Measurements from ENCODE around the gene CMYA5.

Gene CMYA5

DNA sequence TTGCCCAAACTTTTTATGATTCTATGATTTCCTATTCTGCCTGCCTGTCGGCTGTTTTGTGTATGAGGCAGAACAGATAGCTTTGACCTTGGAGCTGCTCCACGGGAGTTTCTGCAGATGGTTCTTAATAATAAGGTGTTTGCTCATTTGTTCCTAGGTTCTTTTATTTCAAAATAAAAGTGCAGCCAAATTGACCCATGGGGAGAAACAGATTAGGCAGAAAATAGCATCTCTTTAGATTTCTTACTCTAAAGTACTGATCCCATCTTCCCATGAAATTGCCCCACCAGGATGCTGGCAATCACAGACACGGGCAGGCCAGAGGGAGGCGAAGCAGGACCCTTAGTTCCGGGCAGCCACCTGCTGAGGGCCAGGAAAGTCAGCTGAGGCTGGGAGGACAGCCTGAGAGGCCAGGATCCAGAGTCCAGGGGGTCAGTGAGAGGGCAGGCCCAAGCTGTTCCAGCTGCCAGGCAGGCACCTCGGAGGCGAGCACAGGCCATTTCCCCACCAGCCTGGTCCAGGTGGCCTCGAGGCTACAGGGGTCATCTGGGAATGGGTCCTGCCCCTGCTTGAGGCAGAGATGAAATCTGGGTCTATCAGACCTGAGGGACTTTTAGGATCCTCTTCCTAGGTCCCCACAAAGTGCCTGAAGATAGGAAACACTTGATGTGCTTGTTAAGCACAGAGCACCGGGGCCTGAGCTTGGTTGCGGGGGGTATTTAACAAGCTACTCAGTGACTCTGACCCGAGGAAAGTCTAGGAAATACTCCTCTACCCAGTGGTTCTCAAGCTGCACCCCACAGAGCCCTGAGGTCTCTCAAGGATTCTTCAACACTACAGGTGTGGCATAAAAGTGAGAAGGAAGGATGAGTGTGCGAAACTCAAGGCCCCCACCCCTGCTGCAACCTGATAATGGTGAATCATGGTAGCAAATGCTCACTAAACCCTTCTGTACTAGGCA lies 145.4 kb downstream of the CMYA5 start:
- no peak for DNase-seq (ENCODE audit: low spot score)

DNA sequence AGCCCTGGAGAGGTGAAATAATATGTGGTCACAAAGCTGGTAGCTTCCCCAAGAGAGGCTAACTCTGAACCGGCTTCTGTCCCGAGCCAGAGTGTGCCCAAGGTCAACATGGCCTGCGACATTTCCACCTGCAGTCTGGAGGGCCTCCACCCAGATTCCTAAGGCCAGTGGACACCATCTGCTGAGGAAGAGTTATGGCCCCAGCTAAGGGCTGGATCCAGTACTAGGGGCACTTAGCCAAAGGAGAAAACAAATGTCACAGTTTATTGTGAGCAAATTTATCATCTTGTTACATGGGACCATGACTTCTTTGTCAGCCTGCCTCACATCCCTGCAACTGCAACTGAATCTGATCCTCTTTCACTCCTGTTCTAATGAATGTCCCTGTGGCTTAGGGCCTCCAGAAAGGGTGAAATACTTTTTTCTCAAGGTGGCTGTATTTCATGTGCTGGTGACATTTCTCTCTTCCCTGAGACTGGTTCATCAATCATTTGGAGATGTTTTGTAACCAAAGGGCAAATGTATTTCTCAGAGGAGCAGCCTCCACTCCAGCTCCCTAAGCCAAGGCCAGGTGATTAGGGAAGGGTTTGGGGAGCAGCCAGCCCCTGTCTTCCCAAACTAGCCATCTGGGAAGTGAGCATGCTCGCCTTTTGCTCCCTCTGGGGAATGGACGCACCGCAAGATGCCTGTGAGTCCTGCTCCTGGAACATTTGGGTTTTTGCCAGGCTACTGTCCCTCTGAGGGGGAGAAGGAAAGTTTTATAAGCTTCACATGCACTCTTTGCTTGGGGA lies 148.3 kb downstream of the CMYA5 start:
- DNase-seq (ENCODE audit: low spot score): no peak

DNA sequence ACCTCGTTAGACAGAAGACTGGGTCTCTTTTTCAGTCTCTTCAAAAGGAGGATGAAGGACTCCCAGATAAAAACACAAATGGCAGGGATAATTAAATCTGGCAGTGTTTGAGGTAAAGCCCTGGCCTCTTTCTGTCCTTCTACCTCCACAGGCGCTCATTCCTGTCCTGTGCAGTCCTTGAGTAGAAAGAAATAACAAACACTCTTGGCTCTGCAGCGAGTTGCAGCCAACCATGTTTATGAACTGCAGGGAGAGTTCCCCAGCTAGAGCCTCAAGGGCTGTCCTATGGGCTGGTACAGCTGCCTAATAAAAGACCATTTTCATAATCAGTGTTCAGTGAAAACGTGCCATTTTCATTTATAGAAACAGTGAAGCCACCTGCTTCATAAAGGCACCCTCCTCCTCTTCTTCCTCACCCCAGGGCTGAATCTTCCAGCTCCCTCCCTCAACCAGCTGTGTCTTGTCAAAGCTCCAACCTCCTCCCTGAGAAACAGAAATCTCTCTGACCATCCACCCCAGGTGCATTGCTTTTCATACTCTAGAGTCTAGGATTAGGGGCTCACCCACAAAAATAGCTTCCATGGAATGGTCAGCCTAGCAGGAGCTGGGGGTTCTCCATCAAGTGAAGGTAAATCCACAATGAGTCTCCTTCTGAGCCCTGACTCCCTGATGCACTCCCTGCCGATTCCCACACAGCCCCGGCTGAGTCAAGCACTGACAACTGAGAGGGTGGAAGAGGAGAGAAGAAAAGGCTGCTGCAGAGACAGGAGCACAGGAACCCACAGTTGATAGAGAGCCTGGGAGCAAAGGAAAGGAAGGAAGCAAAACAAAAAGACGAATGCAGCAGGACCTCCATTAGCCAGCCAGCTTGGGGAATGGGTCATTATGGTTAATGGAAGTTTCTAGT lies 150.7 kb downstream of the CMYA5 start:
- no peak for DNase-seq (ENCODE audit: low spot score)

DNA sequence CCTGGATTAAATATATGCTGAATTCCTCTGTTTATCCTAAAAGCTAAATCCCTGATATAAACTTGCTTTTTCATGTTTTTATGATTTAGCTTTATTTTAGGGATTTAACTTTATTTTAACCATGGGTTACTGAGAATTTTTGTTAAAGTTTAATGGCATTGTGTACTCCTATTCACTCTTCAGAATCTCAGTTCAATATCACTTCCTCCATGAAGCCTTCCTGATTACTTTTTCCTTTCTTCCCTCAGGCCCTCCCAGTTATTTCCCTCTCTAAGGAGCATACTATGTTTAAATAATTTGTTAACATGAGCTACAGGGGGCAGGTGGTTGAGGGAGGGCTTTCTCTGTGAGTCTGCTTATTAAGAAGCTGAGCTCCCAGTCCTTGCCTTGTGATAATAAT lies 151.5 kb downstream of the CMYA5 start:
- no peak for DNase-seq (ENCODE audit: low spot score)

DNA sequence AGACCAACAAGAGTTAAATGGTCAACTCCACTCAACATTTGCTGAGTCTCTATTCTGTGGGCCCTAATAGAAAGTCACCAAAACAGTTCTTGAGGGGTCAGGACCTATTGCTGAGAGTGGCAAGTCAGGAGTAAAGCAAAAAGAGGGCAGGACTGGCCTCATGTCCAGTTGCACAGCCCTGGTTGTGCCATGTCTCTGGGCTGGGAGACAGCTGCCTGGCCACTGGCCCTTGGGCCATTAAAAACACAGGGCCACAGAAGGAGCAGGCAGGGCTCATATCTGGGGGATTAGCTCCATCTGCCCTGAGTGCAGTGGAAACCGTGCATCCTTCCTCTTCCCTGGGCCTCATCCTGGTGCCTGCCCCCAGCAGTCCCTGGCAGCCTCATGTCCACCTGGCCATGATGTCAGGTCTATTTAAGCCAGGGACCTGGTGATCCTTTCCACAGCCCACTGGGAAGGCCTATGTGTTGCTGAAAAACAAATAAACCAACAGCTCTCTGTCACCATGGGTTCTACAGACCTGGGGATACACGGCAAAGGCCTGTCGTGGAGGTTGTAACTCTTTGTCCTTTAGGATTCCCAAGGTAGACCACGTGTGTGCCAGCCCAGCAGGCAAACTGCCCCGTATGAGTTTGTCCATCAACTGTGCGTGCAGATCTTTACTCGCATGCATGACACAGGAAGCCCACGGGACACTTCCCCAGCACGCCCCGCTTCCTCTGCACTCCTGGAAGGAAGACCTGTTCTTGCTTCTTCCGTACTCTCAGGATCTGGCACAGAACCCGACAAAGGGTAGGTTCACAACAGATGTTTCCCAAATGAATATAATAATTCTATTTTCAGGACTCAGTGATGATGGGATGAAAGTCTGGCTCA lies 152.6 kb downstream of the CMYA5 start:
- DNase-seq (ENCODE audit: low spot score): no peak

DNA sequence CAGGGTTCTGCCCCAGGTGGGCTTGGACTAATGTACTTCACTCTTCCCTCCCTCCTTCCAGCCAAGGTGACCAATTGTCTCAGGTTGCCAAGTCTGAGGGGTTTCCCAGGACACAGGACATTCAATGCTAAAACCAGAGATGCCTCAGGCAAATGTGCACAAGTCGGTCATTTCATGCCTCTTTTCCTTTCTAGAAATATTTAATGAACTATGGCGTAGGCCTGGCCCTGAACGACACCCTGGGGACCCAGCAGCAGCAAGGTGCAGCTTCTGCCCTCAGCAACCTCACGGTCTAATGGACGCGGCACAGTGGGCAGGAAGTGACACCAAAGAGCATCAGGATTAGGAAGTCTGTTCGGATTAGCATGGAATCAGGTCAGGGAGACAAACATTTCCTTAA lies 153.4 kb downstream of the CMYA5 start:
- no peak for DNase-seq (ENCODE audit: low spot score)

DNA sequence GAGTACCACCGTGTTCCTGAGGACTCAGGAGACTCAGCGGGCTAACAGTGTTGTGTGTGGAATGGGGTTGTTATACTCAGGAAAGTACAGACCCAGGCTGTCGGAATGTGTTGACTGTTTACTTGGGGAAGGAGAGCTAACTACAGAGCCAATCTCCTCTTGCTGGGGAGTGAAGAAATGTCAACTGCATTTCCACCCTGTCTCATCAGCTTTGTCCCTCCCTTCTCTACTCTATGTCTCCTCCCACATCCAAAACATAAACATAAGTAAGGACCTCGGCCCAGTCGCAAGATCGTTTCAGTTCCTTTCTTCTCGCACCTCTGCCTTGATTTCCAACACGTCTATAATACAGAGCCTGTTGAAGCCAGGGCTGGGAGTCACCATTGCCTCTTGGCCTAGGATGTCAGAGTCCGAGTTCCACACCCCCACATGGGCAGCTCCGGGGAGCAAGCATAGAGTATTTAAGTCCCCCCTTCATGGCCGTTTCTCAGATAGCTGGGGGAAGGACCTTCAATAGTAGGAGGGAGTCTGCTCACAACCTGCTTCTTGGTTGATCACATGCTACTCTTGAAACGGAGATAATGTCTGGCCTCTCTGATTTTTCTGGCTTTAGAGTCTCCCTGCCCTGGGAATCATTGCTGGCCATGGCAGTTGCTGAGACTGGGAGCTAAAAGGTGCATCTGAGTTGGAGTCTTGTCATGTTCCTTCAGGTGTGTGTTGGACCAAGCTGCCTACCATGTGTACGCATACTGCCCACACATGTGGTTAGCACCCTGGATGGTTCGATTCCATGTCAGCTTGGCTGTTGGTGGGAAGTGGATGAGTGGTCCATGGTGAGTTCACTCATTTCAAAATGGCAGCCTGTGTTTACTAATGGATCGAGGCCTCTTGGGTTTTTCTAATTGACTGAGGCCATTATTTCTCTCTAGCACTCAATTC lies 154.1 kb downstream of the CMYA5 start:
- no peak for DNase-seq (ENCODE audit: low spot score)

DNA sequence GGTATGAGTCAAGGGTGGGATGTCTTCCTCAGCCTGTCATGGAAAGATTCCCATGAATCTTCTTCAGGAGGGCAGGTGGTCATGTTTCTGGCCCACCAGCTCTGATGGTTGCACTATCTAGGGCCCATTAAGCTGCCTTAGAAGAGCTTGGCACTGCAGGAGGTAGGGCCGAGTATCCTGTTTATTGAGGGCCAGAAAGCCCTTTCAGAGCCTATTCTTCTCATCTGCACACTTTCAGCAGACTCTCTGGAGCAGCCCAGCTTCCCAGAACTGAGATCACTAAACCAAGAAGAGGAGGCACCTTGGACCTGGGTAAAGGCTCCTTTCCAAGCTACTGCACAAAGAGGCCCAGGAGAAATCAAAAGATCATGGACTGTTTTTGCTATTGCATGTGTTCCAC lies 154.9 kb downstream of the CMYA5 start:
- DNase-seq (ENCODE audit: low spot score): no peak

DNA sequence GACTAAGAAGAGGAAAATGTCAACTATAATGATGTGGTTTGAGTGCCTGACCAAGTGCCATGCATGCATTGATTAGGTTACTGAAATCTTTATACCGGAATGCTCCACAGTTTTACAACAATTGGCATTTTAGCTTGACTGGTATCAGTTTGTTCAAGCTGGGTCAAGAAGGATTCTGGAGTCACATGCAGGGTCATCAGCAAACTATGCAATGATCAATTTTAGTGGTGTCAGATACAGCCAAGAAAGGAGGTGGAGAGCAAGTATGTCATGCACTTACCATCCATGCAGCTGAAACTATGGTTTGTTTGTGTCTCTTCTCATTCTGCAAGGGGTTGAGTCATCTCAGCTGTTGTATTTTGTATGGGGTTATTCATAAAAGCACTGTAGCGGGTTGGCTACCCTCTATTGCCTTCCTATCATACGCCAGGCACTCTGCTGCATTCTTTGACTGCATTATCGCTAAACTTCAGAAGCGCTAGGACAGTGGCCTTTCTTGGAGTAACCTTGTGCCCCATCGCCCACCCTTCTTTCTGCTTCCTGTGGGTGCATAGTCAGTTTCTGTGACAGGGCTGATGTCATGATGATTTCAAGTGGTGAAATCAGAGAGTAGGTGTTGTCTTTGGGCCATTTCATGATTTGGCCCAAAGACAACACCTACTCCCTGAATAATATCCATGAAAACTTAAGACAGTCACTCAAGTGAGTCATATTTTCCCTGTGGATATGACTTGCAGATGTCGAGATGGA lies 156.0 kb downstream of the CMYA5 start:
- DNase-seq (ENCODE audit: low spot score): no peak

DNA sequence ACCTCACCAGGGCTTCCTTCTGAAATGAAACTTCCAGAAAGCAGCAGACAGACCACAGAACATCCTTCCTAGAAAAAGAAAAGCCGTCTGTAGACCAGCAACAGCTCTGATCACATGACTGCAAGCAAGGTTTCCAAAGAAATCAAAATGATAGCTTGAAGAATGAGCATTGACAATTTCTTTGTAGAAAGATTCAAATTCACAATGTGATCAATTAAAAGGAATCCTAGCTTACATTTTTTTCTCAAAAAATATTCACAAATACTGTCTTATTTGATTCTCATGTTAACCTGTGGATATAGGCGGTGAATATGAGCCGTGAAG lies 156.5 kb downstream of the CMYA5 start:
- DNase-seq (ENCODE audit: low spot score): no peak

DNA sequence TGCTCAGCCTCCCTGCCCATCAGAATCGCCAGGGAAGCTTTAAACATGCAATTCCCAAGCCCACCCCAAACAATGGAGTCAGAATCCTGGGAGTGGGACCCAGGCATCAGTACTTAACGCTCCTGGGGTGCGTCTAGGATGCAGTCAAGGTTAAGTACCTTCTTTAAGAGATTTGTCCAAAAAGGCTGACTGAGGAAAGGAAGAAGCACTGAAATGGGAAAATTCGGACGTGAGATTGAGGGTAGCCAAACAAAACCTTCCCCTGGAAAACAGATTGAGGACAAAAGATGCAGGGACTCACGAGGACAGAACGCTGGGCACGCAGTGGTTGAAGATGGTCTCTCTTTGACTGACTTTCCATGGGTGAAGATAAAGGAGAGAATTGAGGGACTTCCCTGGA lies 157.9 kb downstream of the CMYA5 start:
- DNase-seq (ENCODE audit: low spot score): no peak

DNA sequence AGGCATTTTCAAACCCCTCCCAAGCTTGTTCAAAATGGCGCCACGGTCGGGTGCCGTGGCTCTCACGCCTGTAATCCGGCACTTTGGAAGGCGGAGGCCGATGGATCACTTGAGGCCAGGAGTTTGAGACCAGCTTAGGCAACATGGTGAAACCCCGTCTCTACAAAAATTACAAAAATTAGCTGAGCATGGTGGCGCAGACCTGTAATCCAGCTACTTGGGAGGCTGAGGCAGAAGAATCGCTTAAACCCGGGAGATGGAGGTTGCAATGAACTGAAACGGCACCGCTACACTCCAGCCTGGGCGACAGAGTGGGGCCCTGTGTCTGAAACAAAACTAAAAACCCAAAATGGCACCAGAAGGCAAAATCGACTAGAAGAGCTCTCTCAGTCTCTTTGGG lies 159.4 kb downstream of the CMYA5 start:
- no peak for DNase-seq (ENCODE audit: low spot score)

Data from LoVo (cell line).